Fibroblast of lung (primary cell): ENCODE data around the gene INPP5A.

Experiments used
- CTCF ChIP-seq, 2 donors: IDR thresholded peaks in 1 of 2; conservative IDR thresholded peaks in 1 of 2; 1 replicate in 1 of 2; 2 replicates in 1 of 2; pipeline ENCODE4 v1.5.1; 2011 to 2012; ENCODE audit warnings: low read length in 2 of 2, control low read depth in 1 of 2, inconsistent platforms in 1 of 2, low read depth in 1 of 2, mild to moderate bottlenecking in 1 of 2
- EZH2 ChIP-seq: IDR thresholded peaks from 2 replicates; pipeline ENCODE4 v1.5.1; 2012; ENCODE audit warnings: low read length, control low read depth, mild to moderate bottlenecking; ENCODE audit errors: missing control alignments

- no peak for TF ChIP-seq CTCF (conservative IDR thresholded peaks at IDR 0.05 in 1 of 2, IDR thresholded peaks at IDR 0.05 in 1 of 2; ENCODE audit: low read depth in 1 of 2, low read length in 2 of 2)
- no peak for TF ChIP-seq EZH2
Measured at GRCh38 chr10:132559538-132559937, 22.0 kb downstream of the INPP5A start.
